Large intestine (tissue), 12 donors: ENCODE data around the gene RTKN2. TPM values are rescaled to one million over a fixed set of nuclear protein-coding genes. Genes with fewer than 3 reads are reported as not detected.

Source experiments
- DNase-seq, 2 donors: peaks; one replicate each; pipeline versions ENCODE4 v3.0.0 to v3.0.0-alpha.2; 2013
- H3K27ac ChIP-seq: one replicate; pipeline ENCODE4 v1.5.1; 2013; ENCODE audit warnings: low read length
- H3K27me3 ChIP-seq: 2 replicates; pipeline ENCODE4 v1.6.1; 2013; ENCODE audit warnings: low read length; ENCODE audit not compliant: control insufficient read depth, insufficient read depth
- H3K36me3 ChIP-seq: 2 replicates; pipeline ENCODE4 v1.6.1; 2013; ENCODE audit warnings: low read length; ENCODE audit not compliant: control insufficient read depth, insufficient read depth
- H3K4me1 ChIP-seq: one replicate; pipeline ENCODE4 v1.6.1; 2013; ENCODE audit warnings: low read length; ENCODE audit not compliant: control insufficient read depth, insufficient read depth
- H3K4me3 ChIP-seq: one replicate; pipeline ENCODE4 v1.5.1; 2013; ENCODE audit warnings: low read length
- H3K9me3 ChIP-seq: one replicate; pipeline ENCODE4 v1.6.1; 2013; ENCODE audit warnings: mild to moderate bottlenecking, low read depth, low read length, moderate library complexity; ENCODE audit not compliant: control insufficient read depth
- WGBS: methylation state at CpG from one replicate; pipeline ENCODE4 v1.1.5; 2013; ENCODE audit warnings: low lambda C conversion rate; ENCODE audit not compliant: insufficient coverage; 5-methylcytosine and 5-hydroxymethylcytosine counted together
- long read RNA-seq, 11 donors: transcript quantifications; one replicate each; lab custom pipeline, GENCODE V29; 2026
- polyA plus RNA-seq: library from polyadenylated mRNA; unstranded; fragments of 120-200 nt; gene quantifications from one replicate; pipeline ENCODE4 v1.2.1, GENCODE V29; 2013

RTKN2 gene, protein sequence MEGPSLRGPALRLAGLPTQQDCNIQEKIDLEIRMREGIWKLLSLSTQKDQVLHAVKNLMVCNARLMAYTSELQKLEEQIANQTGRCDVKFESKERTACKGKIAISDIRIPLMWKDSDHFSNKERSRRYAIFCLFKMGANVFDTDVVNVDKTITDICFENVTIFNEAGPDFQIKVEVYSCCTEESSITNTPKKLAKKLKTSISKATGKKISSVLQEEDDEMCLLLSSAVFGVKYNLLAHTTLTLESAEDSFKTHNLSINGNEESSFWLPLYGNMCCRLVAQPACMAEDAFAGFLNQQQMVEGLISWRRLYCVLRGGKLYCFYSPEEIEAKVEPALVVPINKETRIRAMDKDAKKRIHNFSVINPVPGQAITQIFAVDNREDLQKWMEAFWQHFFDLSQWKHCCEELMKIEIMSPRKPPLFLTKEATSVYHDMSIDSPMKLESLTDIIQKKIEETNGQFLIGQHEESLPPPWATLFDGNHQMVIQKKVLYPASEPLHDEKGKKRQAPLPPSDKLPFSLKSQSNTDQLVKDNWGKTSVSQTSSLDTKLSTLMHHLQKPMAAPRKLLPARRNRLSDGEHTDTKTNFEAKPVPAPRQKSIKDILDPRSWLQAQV
- polyA plus RNA-seq = 5.7 TPM
- long read RNA-seq, donor 1, partial matches to known transcripts = 0 of 1 reads
- long read RNA-seq, donor 1, other reads (novel, unspliced or antisense) = 0 of 1 reads
- long read RNA-seq, donor 2, partial matches to known transcripts = 0 of 4 reads
- long read RNA-seq, donor 2, other reads (novel, unspliced or antisense) = 0 of 4 reads
- long read RNA-seq, donor 3 = 0 reads
- long read RNA-seq, donor 4 = 0 reads
- long read RNA-seq, donor 5, full-length matches to known transcripts = 2 of 2 reads
- long read RNA-seq, donor 5, partial matches to known transcripts = 0 of 2 reads
- long read RNA-seq, donor 5, other reads (novel, unspliced or antisense) = 0 of 2 reads
- long read RNA-seq, donor 6, partial matches to known transcripts = 0 of 3 reads
- long read RNA-seq, donor 6, other reads (novel, unspliced or antisense) = 0 of 3 reads
- long read RNA-seq, donor 7, full-length matches to known transcripts = 2 of 2 reads
- long read RNA-seq, donor 7, partial matches to known transcripts = 0 of 2 reads
- long read RNA-seq, donor 7, other reads (novel, unspliced or antisense) = 0 of 2 reads
- long read RNA-seq, donor 8, partial matches to known transcripts = 0 of 2 reads
- long read RNA-seq, donor 8, other reads (novel, unspliced or antisense) = 0 of 2 reads
- long read RNA-seq, donor 9, partial matches to known transcripts = 0 of 4 reads
- long read RNA-seq, donor 9, other reads (novel, unspliced or antisense) = 0 of 4 reads
- long read RNA-seq, donor 10, full-length matches to known transcripts = 4 of 4 reads
- long read RNA-seq, donor 10, partial matches to known transcripts = 0 of 4 reads
- long read RNA-seq, donor 10, other reads (novel, unspliced or antisense) = 0 of 4 reads
- long read RNA-seq, donor 11, full-length matches to known transcripts = 3 of 3 reads
- long read RNA-seq, donor 11, partial matches to known transcripts = 0 of 3 reads
- long read RNA-seq, donor 11, other reads (novel, unspliced or antisense) = 0 of 3 reads

DNA sequence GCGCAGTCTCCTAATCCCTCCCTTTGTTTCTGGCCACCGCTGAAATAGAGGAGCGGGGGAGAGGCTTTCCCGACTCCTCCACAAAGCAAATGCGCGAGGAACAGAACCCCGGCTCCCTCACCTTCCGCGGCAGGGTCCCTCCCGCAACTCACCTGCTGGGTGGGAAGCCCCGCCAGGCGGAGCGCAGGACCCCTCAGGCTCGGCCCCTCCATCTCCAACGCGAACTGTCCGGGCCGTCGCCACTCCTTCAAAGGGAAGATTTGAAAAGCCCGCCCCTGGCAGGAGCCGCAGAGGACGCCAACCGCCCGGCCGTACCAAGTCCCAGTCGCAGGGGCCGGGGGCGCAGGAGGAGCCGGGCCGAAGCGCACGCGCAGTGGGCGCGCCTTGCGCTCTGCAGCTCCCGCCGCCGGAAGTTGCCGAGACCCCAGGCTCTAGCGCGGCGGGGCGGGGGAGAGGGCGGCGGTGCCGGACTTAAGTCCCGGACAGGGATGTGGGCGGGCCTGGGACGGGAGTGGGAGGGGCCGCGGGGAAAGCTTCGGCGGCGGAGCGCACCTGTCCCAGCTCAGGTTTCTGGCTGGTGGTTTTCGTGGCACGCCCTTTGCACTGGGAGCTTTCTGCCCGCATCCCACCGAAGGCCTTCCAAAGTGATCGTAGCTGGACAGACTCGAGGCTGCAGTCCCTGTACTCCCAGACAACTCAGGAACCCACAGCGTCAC, at the start of gene RTKN2:
Gene RTKN2, minus strand, starts transcription at position 446 of the 716 bp plus-strand sequence. Its CDS starts 234 bp downstream, at position 212.
- DNase-seq = peak; percentile 94 to 97
- Histone ChIP-seq H3K9me3 (no peaks in the 10 kb centered on the region), H3K4me3 (peak within 1 kb of the TSS; percentile 65), H3K27me3 (no peaks in the 10 kb centered on the region), H3K27ac (peak within 1 kb of the TSS; percentile 61), H3K36me3 (no peaks in the 10 kb centered on the region), H3K4me1 (peaks cover 3% of the 10 kb centered on the region)
- no CpG with 5 or more reads among the region's 63 CpGs for WGBS

DNA sequence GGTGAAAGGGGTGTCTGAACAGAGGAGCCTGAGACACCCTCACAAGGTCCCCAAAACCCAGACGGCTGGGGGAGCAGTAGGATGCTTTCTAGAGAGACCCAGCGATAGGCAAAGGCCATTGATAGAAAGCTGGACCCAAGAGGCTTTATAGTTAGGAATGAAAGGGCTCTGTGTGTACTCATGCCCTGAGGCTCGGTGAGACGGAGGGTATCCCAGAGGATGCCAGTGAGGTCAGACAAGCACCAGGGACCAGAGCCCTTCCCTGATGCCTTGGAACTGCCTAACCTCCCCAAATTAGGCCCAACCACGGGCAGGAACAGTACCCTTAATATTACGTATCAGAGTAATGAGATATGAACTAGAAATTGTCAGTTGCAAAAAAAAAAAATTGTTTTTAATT, 48.6 kb upstream of the RTKN2 start:
- no peak overlapping the region for H3K27ac ChIP-seq
- no peak overlapping the region for H3K4me3 ChIP-seq
- no peak for DNase-seq
- no CpG with 5 or more reads among the region's 6 CpGs for WGBS
- H3K36me3 ChIP-seq = no peaks in the 10 kb centered on the region
- no peaks in the 10 kb centered on the region for H3K27me3 ChIP-seq
- no peaks in the 10 kb centered on the region for H3K4me1 ChIP-seq
- H3K9me3 ChIP-seq = no peaks in the 10 kb centered on the region

DNA sequence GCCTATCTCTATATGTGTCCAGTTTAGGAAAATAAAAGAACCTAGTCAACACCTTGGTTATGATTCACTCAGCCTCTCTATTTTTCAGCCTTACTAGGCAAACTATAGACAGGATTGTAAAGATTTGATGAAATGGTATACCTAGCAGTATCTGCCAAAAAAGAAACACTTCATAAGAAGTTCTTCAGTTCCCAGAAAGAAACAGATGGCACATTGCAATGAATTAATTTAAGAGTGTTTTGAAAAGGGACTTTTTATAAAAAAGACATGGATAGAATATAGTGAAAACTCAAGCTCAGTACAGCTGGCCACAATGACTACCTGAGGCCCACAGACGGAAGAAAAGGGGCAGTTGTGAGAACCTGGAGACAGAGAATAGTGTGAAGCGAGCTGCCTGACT, 40.6 kb upstream of the RTKN2 start:
- no CpG with 5 or more reads among the region's 2 CpGs for WGBS
- no peak overlapping the region for H3K27ac ChIP-seq
- no peak overlapping the region for H3K4me3 ChIP-seq
- H3K9me3 ChIP-seq = no peaks in the 10 kb centered on the region
- H3K4me1 ChIP-seq = no peaks in the 10 kb centered on the region
- no peaks in the 10 kb centered on the region for H3K27me3 ChIP-seq
- H3K36me3 ChIP-seq = no peaks in the 10 kb centered on the region
- no peak for DNase-seq

DNA sequence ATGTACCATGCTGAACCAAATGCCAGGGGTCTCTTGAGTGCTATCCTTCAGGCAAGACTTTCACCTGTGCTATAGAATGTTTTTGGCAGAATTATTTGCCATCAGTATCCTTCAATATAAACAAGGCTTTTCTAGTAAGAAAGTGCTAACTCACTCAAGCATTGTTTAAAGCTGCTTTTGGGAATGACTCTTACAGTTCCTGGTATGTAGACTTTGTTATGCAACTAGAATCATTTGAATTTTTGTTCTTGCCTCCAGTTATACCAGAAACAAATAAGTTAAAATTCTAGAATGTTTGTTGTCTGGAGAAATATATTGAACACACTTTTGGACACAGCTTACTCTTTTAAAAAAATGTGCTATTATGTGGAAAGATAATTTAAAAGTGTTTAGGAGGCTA, 39.5 kb upstream of the RTKN2 start:
- Histone ChIP-seq H3K36me3 (no peaks in the 10 kb centered on the region), H3K4me1 (no peaks in the 10 kb centered on the region), H3K27ac (no peak overlapping the region), H3K9me3 (no peaks in the 10 kb centered on the region), H3K27me3 (no peaks in the 10 kb centered on the region), H3K4me3 (no peak overlapping the region)
- DNase-seq = no peak

DNA sequence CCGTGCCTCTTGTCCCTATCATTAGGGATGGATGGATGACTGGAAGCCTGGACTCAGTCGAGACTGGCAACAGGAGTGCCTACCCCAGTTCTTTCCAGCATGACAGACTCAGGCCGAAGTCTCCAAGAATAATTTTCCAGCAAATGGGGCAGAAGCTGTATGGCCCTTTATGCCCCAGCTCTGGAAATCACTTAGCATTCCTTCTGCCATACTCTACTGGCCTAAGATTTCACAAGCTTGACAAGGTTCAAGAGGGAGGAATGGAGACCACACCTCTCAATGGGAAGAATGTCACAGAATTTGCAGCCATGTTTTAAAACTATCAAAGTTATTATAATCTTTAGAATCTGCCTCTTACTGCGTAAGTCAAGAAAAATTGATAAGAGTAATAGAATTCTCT, 39.0 kb upstream of the RTKN2 start:
- H3K4me1 ChIP-seq = no peaks in the 10 kb centered on the region
- DNase-seq = no peak
- no peaks in the 10 kb centered on the region for H3K36me3 ChIP-seq
- no peaks in the 10 kb centered on the region for H3K9me3 ChIP-seq
- 100% methylated on average over 1 of the region's 4 CpGs for WGBS
- H3K27me3 ChIP-seq = no peaks in the 10 kb centered on the region
- H3K4me3 ChIP-seq = no peak overlapping the region
- H3K27ac ChIP-seq = no peak overlapping the region

DNA sequence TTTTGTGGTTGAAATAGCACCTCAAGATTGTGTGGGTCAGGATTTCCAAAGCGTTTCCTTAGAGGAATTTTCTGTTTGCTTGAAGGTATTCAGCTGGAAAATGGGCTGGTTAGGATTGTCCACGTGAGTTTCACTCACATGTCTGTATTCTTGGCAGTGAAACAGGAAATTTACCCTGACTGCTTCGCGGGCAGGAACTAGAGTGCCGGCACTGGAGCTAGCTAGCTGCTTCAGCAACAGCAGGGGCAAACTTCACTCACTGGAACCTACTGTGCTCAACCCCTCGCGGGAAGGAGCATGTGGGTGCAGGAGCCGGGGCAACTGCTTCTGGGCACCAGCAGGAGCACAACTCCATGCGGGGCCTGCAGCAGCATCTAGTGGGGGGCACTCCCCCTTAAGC, 38.0 kb upstream of the RTKN2 start:
- no peak overlapping the region for H3K4me3 ChIP-seq
- H3K9me3 ChIP-seq = no peaks in the 10 kb centered on the region
- no CpG with 5 or more reads among the region's 9 CpGs for WGBS
- H3K27ac ChIP-seq = no peak overlapping the region
- no peaks in the 10 kb centered on the region for H3K36me3 ChIP-seq
- H3K4me1 ChIP-seq = no peaks in the 10 kb centered on the region
- no peaks in the 10 kb centered on the region for H3K27me3 ChIP-seq
- DNase-seq = no peak

DNA sequence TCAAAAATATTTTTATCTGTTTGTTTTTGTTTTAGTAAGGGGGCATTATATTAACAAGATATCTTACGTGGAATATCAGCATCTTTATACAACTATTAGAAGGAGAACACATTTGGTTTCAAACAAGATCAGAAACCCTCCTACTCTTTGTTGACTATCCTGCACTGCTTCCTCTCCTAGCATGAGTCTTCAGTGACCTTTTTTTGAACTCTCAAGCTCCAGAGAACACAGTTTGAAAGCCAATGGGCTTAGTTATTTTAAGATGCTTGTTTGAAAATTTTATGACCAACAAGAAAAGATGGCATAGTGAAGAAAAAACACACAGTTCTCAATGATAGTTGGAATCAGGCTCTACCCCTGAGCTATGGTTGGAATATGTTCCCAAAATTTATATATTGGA, 37.2 kb upstream of the RTKN2 start:
- Histone ChIP-seq H3K4me3 (no peak overlapping the region), H3K27ac (no peak overlapping the region), H3K27me3 (no peaks in the 10 kb centered on the region), H3K9me3 (no peaks in the 10 kb centered on the region), H3K36me3 (no peaks in the 10 kb centered on the region), H3K4me1 (no peaks in the 10 kb centered on the region)
- WGBS = 100% methylated on average over 1 of the region's 1 CpG
- no peak for DNase-seq

DNA sequence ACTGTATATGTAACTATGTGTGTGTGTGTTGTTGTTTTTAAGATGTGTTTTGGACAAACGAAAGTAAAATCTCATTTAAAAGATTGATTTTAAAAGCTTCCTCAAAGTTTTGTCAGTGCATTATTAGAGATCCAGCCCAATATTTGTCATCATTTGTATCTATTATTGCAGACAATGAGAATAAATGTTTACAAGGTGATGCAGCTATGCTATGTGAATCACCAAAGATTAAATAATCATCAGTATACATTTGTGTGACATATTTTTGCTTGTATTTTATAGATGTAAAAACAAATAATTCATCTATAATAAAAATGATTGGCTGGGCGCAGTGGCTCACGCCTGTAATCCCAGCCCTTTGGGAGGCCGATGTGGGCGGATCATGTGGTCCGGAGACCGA, 35.3 kb upstream of the RTKN2 start:
- Histone ChIP-seq H3K27ac (no peak overlapping the region), H3K27me3 (no peaks in the 10 kb centered on the region), H3K9me3 (no peaks in the 10 kb centered on the region), H3K4me1 (no peaks in the 10 kb centered on the region), H3K36me3 (no peaks in the 10 kb centered on the region), H3K4me3 (no peak overlapping the region)
- no CpG with 5 or more reads among the region's 7 CpGs for WGBS
- no peak for DNase-seq

DNA sequence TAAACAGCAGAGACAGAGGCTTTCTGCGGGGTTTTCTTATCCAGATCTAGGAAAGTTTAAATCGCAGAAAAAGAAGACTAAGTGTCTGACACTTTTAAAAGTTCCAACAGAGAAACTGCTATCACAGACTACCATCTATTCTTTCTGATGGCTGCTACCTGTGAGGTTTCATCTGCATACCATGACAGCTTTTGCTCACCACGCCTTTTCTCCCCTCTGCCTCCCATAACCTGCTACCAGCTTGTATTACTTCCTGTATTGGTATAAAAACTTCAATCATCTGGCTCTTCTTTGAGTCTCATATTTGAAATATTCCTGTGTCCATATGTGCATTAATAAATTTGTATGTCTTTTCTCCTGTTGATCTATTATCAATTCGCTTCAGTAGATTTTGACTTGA, 34.1 kb upstream of the RTKN2 start:
- Histone ChIP-seq H3K4me1 (no peaks in the 10 kb centered on the region), H3K27ac (no peak overlapping the region), H3K36me3 (no peaks in the 10 kb centered on the region), H3K27me3 (no peaks in the 10 kb centered on the region), H3K4me3 (no peak overlapping the region), H3K9me3 (no peaks in the 10 kb centered on the region)
- 100% methylated on average over 1 of the region's 4 CpGs for WGBS
- no peak for DNase-seq
